Mesenchymal stem cell (in vitro differentiated cells and primary cell): ENCODE measurements around the gene CEP128. TPM values are rescaled to one million over a fixed set of nuclear protein-coding genes. Genes with fewer than 3 reads are reported as not detected.
A peak's percentile ranks its signal among the peaks of the same experiment; 100 is the strongest.

Source experiments
- DNase-seq: peaks from one replicate; pipeline ENCODE4 v3.0.0-alpha.2; 2013
- H2AFZ ChIP-seq: one replicate; pipeline ENCODE4 v1.6.1; 2013; ENCODE audit warnings: low read depth, mild to moderate bottlenecking, control low read depth, inconsistent platforms, low read length, moderate library complexity
- H2AK5ac ChIP-seq: 2 replicates; pipeline ENCODE4 v1.6.1; 2013; ENCODE audit warnings: low read length, moderate library complexity, mild to moderate bottlenecking, inconsistent platforms; ENCODE audit not compliant: severe bottlenecking
- H2BK120ac ChIP-seq: one replicate; pipeline ENCODE4 v1.6.1; 2013; ENCODE audit warnings: low read depth, mild to moderate bottlenecking, inconsistent platforms, low read length, moderate library complexity
- H2BK12ac ChIP-seq, 2 experiments: one replicate each; pipeline ENCODE4 v1.6.1; 2013; ENCODE audit warnings: inconsistent platforms in 2 of 2, low read length in 2 of 2, mild to moderate bottlenecking in 2 of 2, moderate library complexity in 2 of 2, control low read depth in 1 of 2
- H2BK15ac ChIP-seq: one replicate; pipeline ENCODE4 v1.6.1; 2013; ENCODE audit warnings: mild to moderate bottlenecking, low read depth, inconsistent platforms; ENCODE audit not compliant: poor library complexity, severe bottlenecking
- H2BK5ac ChIP-seq: 2 replicates; pipeline ENCODE4 v1.6.1; 2013; ENCODE audit warnings: low read depth, mild to moderate bottlenecking, low read length, control low read depth, inconsistent platforms; ENCODE audit not compliant: poor library complexity, severe bottlenecking
- H3K14ac ChIP-seq, 2 experiments: one replicate each; pipeline ENCODE4 v1.6.1; 2013; ENCODE audit warnings: inconsistent platforms in 2 of 2, low read length in 2 of 2, control low read depth in 1 of 2, mild to moderate bottlenecking in 1 of 2, moderate library complexity in 1 of 2
- H3K18ac ChIP-seq, 2 experiments: one replicate each; pipeline ENCODE4 v1.6.1; 2013; ENCODE audit warnings: inconsistent platforms in 2 of 2, low read length in 2 of 2, control low read depth in 1 of 2, low read depth in 1 of 2, mild to moderate bottlenecking in 1 of 2
- H3K23ac ChIP-seq, 2 experiments: one replicate each; pipeline ENCODE4 v1.6.1; 2013; ENCODE audit warnings: inconsistent platforms in 2 of 2, low read length in 2 of 2, mild to moderate bottlenecking in 2 of 2, moderate library complexity in 2 of 2, control low read depth in 1 of 2
- H3K27ac ChIP-seq: 2 replicates; pipeline ENCODE4 v1.5.1; 2013; ENCODE audit warnings: mild to moderate bottlenecking, moderate library complexity, low read length, control low read depth, inconsistent platforms; ENCODE audit not compliant: poor library complexity, severe bottlenecking
- H3K27me3 ChIP-seq, 2 experiments: 2 replicates each; pipeline versions ENCODE4 v1.6.1 to v1.7.0; 2013; ENCODE audit warnings: low read length in 2 of 2, mild to moderate bottlenecking in 2 of 2, moderate library complexity in 2 of 2, control low read depth in 1 of 2, inconsistent platforms in 1 of 2; ENCODE audit not compliant: control insufficient read depth in 1 of 2, insufficient read depth in 1 of 2
- H3K36me3 ChIP-seq, 2 experiments: 2 replicates each; pipeline versions ENCODE4 v1.6.1 to v1.7.0; 2013; ENCODE audit warnings: low read length in 2 of 2, control low read depth in 1 of 2, inconsistent platforms in 1 of 2, low read depth in 1 of 2, mild to moderate bottlenecking in 1 of 2; ENCODE audit not compliant: insufficient read depth in 2 of 2, control insufficient read depth in 1 of 2
- H3K4ac ChIP-seq, 2 experiments: one replicate each; pipeline ENCODE4 v1.6.1; 2013; ENCODE audit warnings: inconsistent platforms in 2 of 2, low read length in 2 of 2, mild to moderate bottlenecking in 2 of 2, moderate library complexity in 2 of 2, control low read depth in 1 of 2, low read depth in 1 of 2
- H3K4me1 ChIP-seq: 2 replicates; pipeline ENCODE4 v1.6.1; 2013; ENCODE audit warnings: low read depth, low read length, control low read depth; ENCODE audit not compliant: control insufficient read depth, insufficient read depth
- H3K4me2 ChIP-seq: 2 replicates; pipeline ENCODE4 v1.6.1; 2013; ENCODE audit warnings: low read length, mild to moderate bottlenecking, inconsistent platforms; ENCODE audit not compliant: poor library complexity, severe bottlenecking
- H3K4me3 ChIP-seq, 2 experiments: 2 replicates each; pipeline versions ENCODE4 v1.5.1 to v1.7.0; 2013; ENCODE audit warnings: low read length in 2 of 2, mild to moderate bottlenecking in 2 of 2, control low read depth in 1 of 2, low read depth in 1 of 2; ENCODE audit not compliant: insufficient read depth in 1 of 2
- H3K79me1 ChIP-seq: replicated peaks from 2 replicates; pipeline ENCODE4 v1.6.1; 2013; ENCODE audit warnings: mild to moderate bottlenecking, control low read depth, low read length, inconsistent platforms; ENCODE audit not compliant: poor library complexity, severe bottlenecking
- H3K9ac ChIP-seq: 2 replicates; pipeline ENCODE4 v1.7.0; 2013; ENCODE audit warnings: mild to moderate bottlenecking, low read length, moderate library complexity
- H3K9me3 ChIP-seq: 2 replicates; pipeline ENCODE4 v1.7.0; 2013; ENCODE audit warnings: mild to moderate bottlenecking, low read length; ENCODE audit not compliant: control insufficient read depth
- H4K8ac ChIP-seq: one replicate; pipeline ENCODE4 v1.6.1; 2013; ENCODE audit warnings: inconsistent platforms, mild to moderate bottlenecking, low read length, moderate library complexity
- H4K91ac ChIP-seq: one replicate; pipeline ENCODE4 v1.6.1; 2013; ENCODE audit warnings: mild to moderate bottlenecking, low read length, inconsistent platforms
- WGBS: methylation state at CpG from one replicate; pipeline ENCODE4 v1.1.7; 2013; ENCODE audit warnings: mixed read lengths; 5-methylcytosine and 5-hydroxymethylcytosine counted together
- polyA plus RNA-seq, 2 experiments: library from polyadenylated mRNA; stranded (reverse); fragments of 200-250 nt; gene quantifications; one replicate each; pipeline ENCODE4 v1.2.3, GENCODE V29; 2013

Gene CEP128
- polyA plus RNA-seq (2013, experiment 1 of 2) = 0.84 TPM
- 0.85 TPM for polyA plus RNA-seq (2013, experiment 2 of 2)

DNA sequence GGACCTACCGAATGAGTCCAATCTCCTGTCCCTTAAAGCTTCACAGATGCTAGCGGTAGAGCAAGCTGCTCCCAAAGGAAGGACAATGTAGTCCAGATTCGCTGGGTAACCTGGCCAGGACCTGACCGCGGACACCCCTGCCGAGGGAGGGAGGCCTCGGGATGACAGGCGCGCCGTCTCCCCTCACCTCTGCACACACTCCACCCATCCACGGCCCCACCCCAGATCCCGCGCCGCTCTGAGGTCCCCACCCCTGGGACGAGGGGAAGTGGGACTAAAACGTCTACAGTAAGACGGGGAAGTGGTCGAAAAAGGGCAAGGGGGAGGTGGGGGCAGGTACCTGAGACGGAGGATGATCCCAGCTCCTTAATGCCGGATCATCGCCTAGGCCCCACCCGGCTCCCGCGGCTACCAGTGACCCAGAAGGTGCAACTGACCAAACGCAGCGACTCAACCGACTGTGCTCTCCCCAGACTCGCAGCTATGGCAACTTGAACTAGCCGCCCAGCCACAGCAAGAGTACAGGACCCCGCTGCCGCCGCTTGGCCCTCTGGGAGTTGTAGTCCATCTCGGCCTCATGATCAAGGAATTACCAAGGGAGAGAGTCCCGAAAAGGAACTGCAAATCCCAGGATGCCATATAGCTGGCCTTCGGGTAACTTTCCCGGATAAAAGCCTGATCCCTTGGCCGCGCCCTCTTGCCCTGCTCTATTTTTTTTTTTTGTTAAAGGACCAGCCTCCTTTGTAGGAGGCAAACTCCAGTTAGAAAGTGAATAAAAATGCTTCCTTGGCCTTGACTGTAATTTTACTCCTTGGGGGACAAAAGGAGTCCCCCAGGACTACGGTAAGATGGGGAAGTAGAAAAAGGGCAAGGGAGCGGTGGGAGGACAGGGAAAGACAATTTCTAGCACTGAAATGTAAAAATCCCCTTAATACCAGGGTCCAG is at the start of gene CEP128:
CEP128 (minus strand) TSS at position 498 of the 945 bp plus-strand sequence.
- H3K9ac ChIP-seq = peak within 1 kb of the TSS; percentile 90
- under 1% methylated on average over 27 of the region's 40 CpGs for WGBS
- H2BK5ac ChIP-seq = no peak within 1 kb of the TSS
- H2BK15ac ChIP-seq = no peak within 1 kb of the TSS
- H3K36me3 ChIP-seq = no peaks in the 10 kb centered on the region
- DNase-seq = peak; percentile 99
- no peak within 1 kb of the TSS for H3K27ac ChIP-seq
- H2AFZ ChIP-seq = peak within 1 kb of the TSS; percentile 99
- peaks cover 12% of the 10 kb centered on the region for H3K79me1 ChIP-seq
- H3K27me3 ChIP-seq = no peaks in the 10 kb centered on the region
- no peak within 1 kb of the TSS for H2AK5ac ChIP-seq
- peak within 1 kb of the TSS in 1 of 2 experiments; percentile 52 for H2BK12ac ChIP-seq
- H3K4me3 ChIP-seq = peak within 1 kb of the TSS; percentile 82 to 83
- H3K18ac ChIP-seq = peak within 1 kb of the TSS in 1 of 2 experiments; percentile 49
- H3K23ac ChIP-seq = no peak within 1 kb of the TSS
- H3K14ac ChIP-seq = no peak within 1 kb of the TSS
- peak within 1 kb of the TSS in 1 of 2 experiments; percentile 77 for H3K4ac ChIP-seq
- no peak within 1 kb of the TSS for H4K91ac ChIP-seq
- H3K9me3 ChIP-seq = no peaks in the 10 kb centered on the region
- H2BK120ac ChIP-seq = no peak within 1 kb of the TSS
- peaks cover 3% of the 10 kb centered on the region for H3K4me1 ChIP-seq
- peak within 1 kb of the TSS; percentile 80 for H4K8ac ChIP-seq
- peak within 1 kb of the TSS; percentile 99 for H3K4me2 ChIP-seq

DNA sequence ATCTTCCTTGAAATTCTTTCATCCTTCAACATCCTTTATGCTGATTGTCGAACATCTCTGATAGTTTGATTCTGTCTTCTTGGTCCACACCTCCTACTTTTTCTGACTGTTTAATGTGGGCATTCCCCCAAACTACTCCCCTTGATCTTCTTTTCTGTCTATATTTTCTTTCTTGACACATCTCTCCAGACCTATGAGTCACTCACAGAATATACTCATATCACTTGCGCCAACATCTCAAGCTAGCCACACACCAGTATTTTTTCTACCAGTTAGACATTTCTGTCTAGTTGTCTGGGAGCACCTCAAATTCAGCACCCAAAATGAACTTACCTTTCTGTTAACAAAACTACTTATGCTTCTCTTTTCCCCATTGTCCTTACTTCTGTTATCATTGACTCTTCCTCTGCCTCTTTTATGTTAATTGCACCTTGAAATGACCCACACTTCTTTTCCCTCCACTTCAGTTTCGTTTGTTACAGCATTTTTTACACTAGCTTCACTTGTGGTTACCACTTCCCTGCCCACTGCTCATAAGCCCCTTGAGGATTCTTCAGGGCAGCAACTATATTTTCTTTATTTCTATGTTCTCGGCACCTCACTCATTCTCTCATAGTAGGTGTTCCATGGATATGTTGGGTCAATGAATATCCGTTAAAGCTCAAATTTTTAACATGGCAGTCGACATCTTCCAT is 47.3 kb upstream of the CEP128 start:
- Histone ChIP-seq H3K9me3 (no peaks in the 10 kb centered on the region), H3K4me1 (no peaks in the 10 kb centered on the region), H4K91ac (no peak overlapping the region), H3K23ac (no peak overlapping the region), H2AFZ (no peak overlapping the region), H3K18ac (no peak overlapping the region), H3K27ac (no peak overlapping the region), H2BK15ac (no peak overlapping the region), H3K9ac (no peak overlapping the region), H3K4ac (no peak overlapping the region), H3K4me3 (no peak overlapping the region), H3K14ac (no peak overlapping the region), H4K8ac (no peak overlapping the region), H3K4me2 (no peak overlapping the region), H3K36me3 (no peaks in the 10 kb centered on the region), H2BK12ac (no peak overlapping the region), H3K79me1 (no peaks in the 10 kb centered on the region), H2BK5ac (no peak overlapping the region), H2AK5ac (no peak overlapping the region), H3K27me3 (peaks cover 33 to 37% of the 10 kb centered on the region in 2 experiments), H2BK120ac (no peak overlapping the region)
- DNase-seq = no peak
- 77% methylated on average over 6 of the region's 6 CpGs for WGBS

GRCh38 chr14:80988192-80988591 is 46.7 kb upstream of the CEP128 start:
- Histone ChIP-seq H2BK12ac (no peak overlapping the region), H3K23ac (no peak overlapping the region), H3K27ac (no peak overlapping the region), H3K36me3 (no peaks in the 10 kb centered on the region), H3K4me1 (no peaks in the 10 kb centered on the region), H3K27me3 (peaks cover 35 to 44% of the 10 kb centered on the region in 2 experiments), H4K91ac (no peak overlapping the region), H3K4me3 (no peak overlapping the region), H2AFZ (no peak overlapping the region), H4K8ac (no peak overlapping the region), H2BK5ac (no peak overlapping the region), H3K9me3 (no peaks in the 10 kb centered on the region), H3K79me1 (no peaks in the 10 kb centered on the region), H3K4ac (no peak overlapping the region), H2BK120ac (no peak overlapping the region), H2BK15ac (no peak overlapping the region), H3K4me2 (no peak overlapping the region), H3K18ac (no peak overlapping the region), H3K9ac (no peak overlapping the region), H2AK5ac (no peak overlapping the region), H3K14ac (no peak overlapping the region)
- DNase-seq = no peak
- WGBS = 81% methylated on average over 1 of the region's 1 CpG
